ENCODE measurements around the gene GNB5. TPM values are rescaled to one million over a fixed set of nuclear protein-coding genes. Genes with fewer than 3 reads are reported as not detected.

The GNB5 gene
- total and polyA plus RNA-seq, 2 of the 13 experiments (the other 11 are each of a cell fraction or from before 2014, with no cell fraction given) = 13.7 to 14.4 TPM

GRCh38 chr15:52069559-52069958, 121.6 kb downstream of the GNB5 start (continued):
- TF ChIP-seq FOXA1 (IDR thresholded peaks at IDR 0.05) (no peak), FOXA1 (CRISPR knock-in tag; IDR thresholded peaks at IDR 0.05) (0 out of 2 replicates have a peak, but pooled peaks have one; percentile 21), ISX (CRISPR knock-in tag; conservative IDR thresholded peaks at IDR 0.05) (no peak), CHD4 (IDR thresholded peaks at IDR 0.05; ENCODE audit: borderline replicate concordance, low read length) (no peak), HDAC2 (CRISPR knock-in tag; IDR thresholded peaks at IDR 0.05) (peak; percentile 24; the same call in 1 of the 2 replicates), ZNF382 (CRISPR knock-in tag; IDR thresholded peaks at IDR 0.05; ENCODE audit: borderline replicate concordance) (no peak), ELF3 (CRISPR knock-in tag; IDR thresholded peaks at IDR 0.05) (0 out of 2 replicates have a peak, but pooled peaks have one; percentile 11), GATAD2A (CRISPR knock-in tag; IDR thresholded peaks at IDR 0.05) (peak; percentile 51; the same call in 1 of the 2 replicates), ZNF749 (CRISPR knock-in tag; IDR thresholded peaks at IDR 0.05; ENCODE audit: borderline replicate concordance) (no peak), FOXA3 (CRISPR knock-in tag; IDR thresholded peaks at IDR 0.05) (peak; percentile 26; the same call in 1 of the 2 replicates), ZMYM3 (CRISPR knock-in tag; IDR thresholded peaks at IDR 0.05) (no peak), HMG20A (CRISPR knock-in tag; IDR thresholded peaks at IDR 0.05; ENCODE audit: borderline replicate concordance) (0 out of 2 replicates have a peak, but pooled peaks have one; percentile 14), CBX5 (CRISPR knock-in tag; IDR thresholded peaks at IDR 0.05; ENCODE audit: borderline replicate concordance) (0 out of 2 replicates have a peak, but pooled peaks have one; percentile 29), FOSL1 (CRISPR knock-in tag; IDR thresholded peaks at IDR 0.05; ENCODE audit: borderline replicate concordance) (no peak), MAFK (conservative IDR thresholded peaks at IDR 0.05 in 1 of 2, IDR thresholded peaks at IDR 0.05 in 1 of 2; ENCODE audit: low read length in 2 of 2) (no peak), CEBPB (IDR thresholded peaks at IDR 0.05; ENCODE audit: borderline replicate concordance, low read depth, low read length) (peak; percentile 78), CENPT (CRISPR knock-in tag; IDR thresholded peaks at IDR 0.05; ENCODE audit: low read depth) (no peak), ZNF7 (CRISPR knock-in tag; IDR thresholded peaks at IDR 0.05) (no peak), ASH2L (IDR thresholded peaks at IDR 0.05; ENCODE audit: insufficient read length, low read depth, low read length) (peak; percentile 25), HNF4G (IDR thresholded peaks at IDR 0.05; ENCODE audit: borderline replicate concordance, low read depth, low read length) (peak; percentile 32; the same call in 1 of the 2 replicates), HNF4G (CRISPR knock-in tag; IDR thresholded peaks at IDR 0.05; ENCODE audit: borderline replicate concordance, low read depth) (no peak), FOSL2 (CRISPR knock-in tag; IDR thresholded peaks at IDR 0.05) (peak; percentile 35; the same call in 1 of the 2 replicates)
- TF ChIP-seq, protein P1, sequence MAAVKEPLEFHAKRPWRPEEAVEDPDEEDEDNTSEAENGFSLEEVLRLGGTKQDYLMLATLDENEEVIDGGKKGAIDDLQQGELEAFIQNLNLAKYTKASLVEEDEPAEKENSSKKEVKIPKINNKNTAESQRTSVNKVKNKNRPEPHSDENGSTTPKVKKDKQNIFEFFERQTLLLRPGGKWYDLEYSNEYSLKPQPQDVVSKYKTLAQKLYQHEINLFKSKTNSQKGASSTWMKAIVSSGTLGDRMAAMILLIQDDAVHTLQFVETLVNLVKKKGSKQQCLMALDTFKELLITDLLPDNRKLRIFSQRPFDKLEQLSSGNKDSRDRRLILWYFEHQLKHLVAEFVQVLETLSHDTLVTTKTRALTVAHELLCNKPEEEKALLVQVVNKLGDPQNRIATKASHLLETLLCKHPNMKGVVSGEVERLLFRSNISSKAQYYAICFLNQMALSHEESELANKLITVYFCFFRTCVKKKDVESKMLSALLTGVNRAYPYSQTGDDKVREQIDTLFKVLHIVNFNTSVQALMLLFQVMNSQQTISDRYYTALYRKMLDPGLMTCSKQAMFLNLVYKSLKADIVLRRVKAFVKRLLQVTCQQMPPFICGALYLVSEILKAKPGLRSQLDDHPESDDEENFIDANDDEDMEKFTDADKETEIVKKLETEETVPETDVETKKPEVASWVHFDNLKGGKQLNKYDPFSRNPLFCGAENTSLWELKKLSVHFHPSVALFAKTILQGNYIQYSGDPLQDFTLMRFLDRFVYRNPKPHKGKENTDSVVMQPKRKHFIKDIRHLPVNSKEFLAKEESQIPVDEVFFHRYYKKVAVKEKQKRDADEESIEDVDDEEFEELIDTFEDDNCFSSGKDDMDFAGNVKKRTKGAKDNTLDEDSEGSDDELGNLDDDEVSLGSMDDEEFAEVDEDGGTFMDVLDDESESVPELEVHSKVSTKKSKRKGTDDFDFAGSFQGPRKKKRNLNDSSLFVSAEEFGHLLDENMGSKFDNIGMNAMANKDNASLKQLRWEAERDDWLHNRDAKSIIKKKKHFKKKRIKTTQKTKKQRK (IDR thresholded peaks at IDR 0.05; ENCODE audit: low read length) = no peak
- TF ChIP-seq, protein P2, sequence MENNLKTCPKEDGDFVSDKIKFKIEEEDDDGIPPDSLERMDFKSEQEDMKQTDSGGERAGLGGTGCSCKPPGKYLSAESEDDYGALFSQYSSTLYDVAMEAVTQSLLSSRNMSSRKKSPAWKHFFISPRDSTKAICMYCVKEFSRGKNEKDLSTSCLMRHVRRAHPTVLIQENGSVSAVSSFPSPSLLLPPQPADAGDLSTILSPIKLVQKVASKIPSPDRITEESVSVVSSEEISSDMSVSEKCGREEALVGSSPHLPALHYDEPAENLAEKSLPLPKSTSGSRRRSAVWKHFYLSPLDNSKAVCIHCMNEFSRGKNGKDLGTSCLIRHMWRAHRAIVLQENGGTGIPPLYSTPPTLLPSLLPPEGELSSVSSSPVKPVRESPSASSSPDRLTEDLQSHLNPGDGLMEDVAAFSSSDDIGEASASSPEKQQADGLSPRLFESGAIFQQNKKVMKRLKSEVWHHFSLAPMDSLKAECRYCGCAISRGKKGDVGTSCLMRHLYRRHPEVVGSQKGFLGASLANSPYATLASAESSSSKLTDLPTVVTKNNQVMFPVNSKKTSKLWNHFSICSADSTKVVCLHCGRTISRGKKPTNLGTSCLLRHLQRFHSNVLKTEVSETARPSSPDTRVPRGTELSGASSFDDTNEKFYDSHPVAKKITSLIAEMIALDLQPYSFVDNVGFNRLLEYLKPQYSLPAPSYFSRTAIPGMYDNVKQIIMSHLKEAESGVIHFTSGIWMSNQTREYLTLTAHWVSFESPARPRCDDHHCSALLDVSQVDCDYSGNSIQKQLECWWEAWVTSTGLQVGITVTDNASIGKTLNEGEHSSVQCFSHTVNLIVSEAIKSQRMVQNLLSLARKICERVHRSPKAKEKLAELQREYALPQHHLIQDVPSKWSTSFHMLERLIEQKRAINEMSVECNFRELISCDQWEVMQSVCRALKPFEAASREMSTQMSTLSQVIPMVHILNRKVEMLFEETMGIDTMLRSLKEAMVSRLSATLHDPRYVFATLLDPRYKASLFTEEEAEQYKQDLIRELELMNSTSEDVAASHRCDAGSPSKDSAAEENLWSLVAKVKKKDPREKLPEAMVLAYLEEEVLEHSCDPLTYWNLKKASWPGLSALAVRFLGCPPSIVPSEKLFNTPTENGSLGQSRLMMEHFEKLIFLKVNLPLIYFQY (CRISPR knock-in tag; IDR thresholded peaks at IDR 0.05; ENCODE audit: borderline replicate concordance) = no peak
- TF ChIP-seq, protein P3, sequence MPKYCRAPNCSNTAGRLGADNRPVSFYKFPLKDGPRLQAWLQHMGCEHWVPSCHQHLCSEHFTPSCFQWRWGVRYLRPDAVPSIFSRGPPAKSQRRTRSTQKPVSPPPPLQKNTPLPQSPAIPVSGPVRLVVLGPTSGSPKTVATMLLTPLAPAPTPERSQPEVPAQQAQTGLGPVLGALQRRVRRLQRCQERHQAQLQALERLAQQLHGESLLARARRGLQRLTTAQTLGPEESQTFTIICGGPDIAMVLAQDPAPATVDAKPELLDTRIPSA (CRISPR knock-in tag; IDR thresholded peaks at IDR 0.05; ENCODE audit: borderline replicate concordance) = no peak

Measured in HepG2 (cell line).